Measurements from ENCODE around the gene CHRM4.

DNA sequence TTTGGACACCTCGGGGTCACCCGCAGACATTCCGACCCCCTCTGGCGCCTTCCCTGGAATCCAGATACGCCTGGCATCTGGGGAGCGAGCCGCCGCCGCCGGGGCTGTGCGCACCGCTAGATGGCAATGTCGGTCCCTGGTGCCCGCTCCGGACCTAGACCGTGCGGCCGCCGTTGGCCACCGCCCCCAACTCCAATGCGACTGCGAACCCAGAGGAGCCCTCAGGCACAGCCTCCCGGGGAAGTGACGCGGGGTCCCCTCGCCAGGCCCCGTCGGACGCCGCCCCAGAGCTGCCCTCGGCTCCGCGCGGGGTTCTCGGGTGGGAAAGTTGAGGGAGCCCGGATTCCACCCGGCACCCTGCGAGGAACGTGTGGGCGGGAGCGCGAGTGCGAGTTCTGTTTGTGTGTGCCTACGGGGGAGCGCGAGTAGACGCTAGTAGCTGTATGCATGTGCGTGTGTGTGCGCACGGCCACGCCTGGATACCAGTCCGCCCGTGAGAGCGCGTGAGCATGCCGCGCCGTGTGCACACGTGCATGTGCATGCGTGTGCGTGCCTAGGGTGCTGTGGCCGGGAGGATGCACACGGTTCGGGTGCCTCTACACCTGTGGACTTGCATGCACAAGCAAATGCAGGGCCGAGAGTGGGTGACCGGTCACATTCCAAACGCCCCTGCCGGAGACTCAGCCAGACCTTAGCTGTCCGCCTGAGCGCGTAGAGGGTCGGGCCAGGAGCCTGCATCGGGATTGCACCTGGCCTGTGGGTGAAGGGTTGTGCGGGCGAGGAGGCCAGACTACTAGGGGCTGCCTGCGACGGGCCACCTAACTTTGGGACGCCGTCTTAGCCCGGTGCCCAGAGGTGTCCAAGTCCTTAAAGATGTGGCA is 1.9 kb downstream of the CHRM4 start:
- TF ChIP-seq, protein P1, sequence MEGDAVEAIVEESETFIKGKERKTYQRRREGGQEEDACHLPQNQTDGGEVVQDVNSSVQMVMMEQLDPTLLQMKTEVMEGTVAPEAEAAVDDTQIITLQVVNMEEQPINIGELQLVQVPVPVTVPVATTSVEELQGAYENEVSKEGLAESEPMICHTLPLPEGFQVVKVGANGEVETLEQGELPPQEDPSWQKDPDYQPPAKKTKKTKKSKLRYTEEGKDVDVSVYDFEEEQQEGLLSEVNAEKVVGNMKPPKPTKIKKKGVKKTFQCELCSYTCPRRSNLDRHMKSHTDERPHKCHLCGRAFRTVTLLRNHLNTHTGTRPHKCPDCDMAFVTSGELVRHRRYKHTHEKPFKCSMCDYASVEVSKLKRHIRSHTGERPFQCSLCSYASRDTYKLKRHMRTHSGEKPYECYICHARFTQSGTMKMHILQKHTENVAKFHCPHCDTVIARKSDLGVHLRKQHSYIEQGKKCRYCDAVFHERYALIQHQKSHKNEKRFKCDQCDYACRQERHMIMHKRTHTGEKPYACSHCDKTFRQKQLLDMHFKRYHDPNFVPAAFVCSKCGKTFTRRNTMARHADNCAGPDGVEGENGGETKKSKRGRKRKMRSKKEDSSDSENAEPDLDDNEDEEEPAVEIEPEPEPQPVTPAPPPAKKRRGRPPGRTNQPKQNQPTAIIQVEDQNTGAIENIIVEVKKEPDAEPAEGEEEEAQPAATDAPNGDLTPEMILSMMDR (IDR thresholded peaks at IDR 0.05), result peak; percentile 79 to 92 (median 87)
- TF ChIP-seq POLR2A (IDR thresholded peaks at IDR 0.05), result no peak
